ENCODE data around the gene PADI2.

The PADI2 gene

GRCh38 chr1:17017435-17017834, 101.8 kb downstream of the PADI2 start:
- Histone ChIP-seq H3K36me3 (replicated peaks in 1 of 2; ENCODE audit: control insufficient read depth in 2 of 2, insufficient read depth in 2 of 2, low read length in 2 of 2) (peaks cover 30 to 49% of the 10 kb centered on the region in 2 donors), H2BK120ac (ENCODE audit: low read depth, low read length) (no peak overlapping the region), H2BK15ac (ENCODE audit: low read length) (no peak overlapping the region), H3K14ac (ENCODE audit: low read length) (no peak overlapping the region), H3K27ac (replicated peaks; ENCODE audit: low read length) (no peak overlapping the region), H3K4me1 (ENCODE audit: control insufficient read depth in 2 of 2, insufficient read depth in 1 of 2, low read depth in 1 of 2, low read length in 2 of 2) (peaks cover 10 to 14% of the 10 kb centered on the region in 2 donors), H3K9me3 (replicated peaks in 1 of 2; ENCODE audit: control insufficient read depth in 2 of 2, insufficient read depth in 1 of 2, low read depth in 1 of 2, low read length in 2 of 2) (no peaks in the 10 kb centered on the region), H3K18ac (ENCODE audit: low read length) (no peak overlapping the region), H3K23ac (ENCODE audit: low read depth, low read length, poor library complexity) (no peak overlapping the region), H3K4me3 (ENCODE audit: low read length in 2 of 2) (no peak overlapping the region), H2BK5ac (ENCODE audit: low read length) (no peak overlapping the region), H3K79me1 (ENCODE audit: low read depth, low read length) (no peaks in the 10 kb centered on the region), H3K27me3 (ENCODE audit: control insufficient read depth in 3 of 3, insufficient read depth in 3 of 3, low read depth in 1 of 3, low read length in 3 of 3) (peaks cover 0 to 2% (median 0%) of the 10 kb centered on the region in 3 experiments), H3K4me2 (ENCODE audit: insufficient read depth, low read length, poor library complexity, severe bottlenecking) (no peak overlapping the region), H4K8ac (ENCODE audit: low read depth, low read length) (no peak overlapping the region), H4K91ac (ENCODE audit: low read depth, low read length, poor library complexity) (no peak overlapping the region), H3K9ac (ENCODE audit: low read depth, low read length, poor library complexity) (no peak overlapping the region), H2AFZ (ENCODE audit: low read length) (no peak overlapping the region), H3K4ac (ENCODE audit: low read length) (no peak overlapping the region), H2AK5ac (ENCODE audit: low read depth, low read length) (no peak overlapping the region), H2BK12ac (ENCODE audit: low read length) (no peak overlapping the region)
- DNase-seq (ENCODE audit: low spot score): no peak
- no CpG with 5 or more reads among the region's 7 CpGs for WGBS, 2 donors (ENCODE audit: extremely low coverage in 2 of 2, insufficient read length in 2 of 2, insufficient replicate concordance in 1 of 2)
